WI38 (cell line): ENCODE results near the gene DMTF1.
A peak's percentile ranks its signal among the peaks of the same experiment; 100 is the strongest.

Experiments used
- H3K4me3 ChIP-seq: 2 replicates; pipeline ENCODE4 v1.5.1; 2011; ENCODE audit warnings: low read depth, mild to moderate bottlenecking, control low read depth, low read length
- TF ChIP-seq, protein P1 (sequence below): IDR thresholded peaks from 2 replicates; pipeline ENCODE4 v1.5.1; 2012; ENCODE audit warnings: low read depth, mild to moderate bottlenecking, control low read depth, low read length

Gene DMTF1

GRCh38 chr7:87217983-87218653 is 65.9 kb downstream of the DMTF1 start:
- peak overlapping the region; percentile 89 for H3K4me3 ChIP-seq
- TF ChIP-seq, protein P1, sequence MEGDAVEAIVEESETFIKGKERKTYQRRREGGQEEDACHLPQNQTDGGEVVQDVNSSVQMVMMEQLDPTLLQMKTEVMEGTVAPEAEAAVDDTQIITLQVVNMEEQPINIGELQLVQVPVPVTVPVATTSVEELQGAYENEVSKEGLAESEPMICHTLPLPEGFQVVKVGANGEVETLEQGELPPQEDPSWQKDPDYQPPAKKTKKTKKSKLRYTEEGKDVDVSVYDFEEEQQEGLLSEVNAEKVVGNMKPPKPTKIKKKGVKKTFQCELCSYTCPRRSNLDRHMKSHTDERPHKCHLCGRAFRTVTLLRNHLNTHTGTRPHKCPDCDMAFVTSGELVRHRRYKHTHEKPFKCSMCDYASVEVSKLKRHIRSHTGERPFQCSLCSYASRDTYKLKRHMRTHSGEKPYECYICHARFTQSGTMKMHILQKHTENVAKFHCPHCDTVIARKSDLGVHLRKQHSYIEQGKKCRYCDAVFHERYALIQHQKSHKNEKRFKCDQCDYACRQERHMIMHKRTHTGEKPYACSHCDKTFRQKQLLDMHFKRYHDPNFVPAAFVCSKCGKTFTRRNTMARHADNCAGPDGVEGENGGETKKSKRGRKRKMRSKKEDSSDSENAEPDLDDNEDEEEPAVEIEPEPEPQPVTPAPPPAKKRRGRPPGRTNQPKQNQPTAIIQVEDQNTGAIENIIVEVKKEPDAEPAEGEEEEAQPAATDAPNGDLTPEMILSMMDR = no peak

- peak overlapping the region; percentile 89 for H3K4me3 ChIP-seq
- TF ChIP-seq, protein P1 = no peak
Observed at GRCh38 chr7:87218796-87219544, 66.7 kb downstream of the DMTF1 start.

DNA sequence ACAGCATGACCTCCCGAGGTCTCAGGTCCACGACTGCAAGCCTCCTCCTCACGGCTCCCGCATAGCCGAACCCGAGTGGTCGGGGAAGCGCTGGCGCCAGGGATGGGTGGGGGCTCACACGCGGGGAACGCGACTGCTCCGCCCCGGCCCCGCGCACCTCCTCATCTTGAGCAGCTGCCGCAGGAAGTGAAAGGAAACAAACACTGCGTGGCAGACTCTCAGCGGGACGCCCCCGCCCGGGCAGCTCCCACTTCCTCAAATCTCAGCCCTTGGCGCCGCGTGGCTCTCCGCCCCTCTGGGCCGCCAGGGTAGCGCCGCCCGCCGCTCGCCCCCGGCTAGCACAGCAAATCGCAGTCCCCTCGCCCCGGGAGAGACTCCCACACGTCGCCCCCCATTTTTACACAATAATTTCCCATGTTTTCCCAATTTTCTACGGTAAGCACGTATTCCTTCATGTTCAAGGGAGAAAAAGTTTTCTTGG is 67.3 kb downstream of the DMTF1 start, which contains the start of gene TMEM243:
TMEM243 (minus strand) TSS at position 188 of the 481 bp plus-strand sequence. CDS start 229 bp downstream, outside the sequence.
- H3K4me3 ChIP-seq = peak within 1 kb of the TSS; percentile 89
- TF ChIP-seq, protein P1 = no peak

DNA sequence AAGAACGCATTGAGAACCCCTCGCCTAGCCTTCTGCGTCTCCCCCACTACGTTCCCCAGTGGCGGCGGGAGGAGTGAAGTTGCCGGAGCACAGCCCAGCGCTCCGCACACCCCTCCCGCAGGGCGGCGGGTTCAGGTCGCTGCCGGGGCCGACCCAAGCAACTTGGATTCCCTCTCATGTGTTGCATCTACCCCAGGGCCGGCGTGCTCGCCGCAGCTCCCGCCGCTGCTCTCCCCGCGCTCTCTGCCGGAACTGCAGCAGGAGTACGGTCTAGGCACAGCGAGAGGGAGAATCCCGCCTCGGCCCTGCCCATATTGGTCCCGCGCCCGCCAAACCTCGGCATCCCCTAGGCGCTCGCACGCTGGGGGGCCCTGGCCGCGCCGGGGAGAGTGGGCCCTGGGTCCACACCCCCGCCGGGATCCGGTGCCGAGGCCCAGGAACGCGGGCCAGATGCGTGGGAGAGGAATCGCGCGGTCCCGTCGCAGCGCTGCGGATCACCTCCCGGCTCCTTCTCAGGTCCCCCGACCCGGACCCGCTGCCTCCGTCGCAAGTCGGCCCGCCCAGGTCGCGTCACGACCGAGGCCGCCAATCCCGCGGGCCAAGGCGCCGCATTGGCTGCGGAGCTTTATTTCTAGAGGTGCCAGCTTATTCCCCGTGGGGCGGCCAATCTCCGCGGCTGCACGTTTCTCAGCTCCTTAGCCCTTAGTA is 67.9 kb downstream of the DMTF1 start:
- peak overlapping the region; percentile 89 for H3K4me3 ChIP-seq
- TF ChIP-seq, protein P1 = no peak

DNA sequence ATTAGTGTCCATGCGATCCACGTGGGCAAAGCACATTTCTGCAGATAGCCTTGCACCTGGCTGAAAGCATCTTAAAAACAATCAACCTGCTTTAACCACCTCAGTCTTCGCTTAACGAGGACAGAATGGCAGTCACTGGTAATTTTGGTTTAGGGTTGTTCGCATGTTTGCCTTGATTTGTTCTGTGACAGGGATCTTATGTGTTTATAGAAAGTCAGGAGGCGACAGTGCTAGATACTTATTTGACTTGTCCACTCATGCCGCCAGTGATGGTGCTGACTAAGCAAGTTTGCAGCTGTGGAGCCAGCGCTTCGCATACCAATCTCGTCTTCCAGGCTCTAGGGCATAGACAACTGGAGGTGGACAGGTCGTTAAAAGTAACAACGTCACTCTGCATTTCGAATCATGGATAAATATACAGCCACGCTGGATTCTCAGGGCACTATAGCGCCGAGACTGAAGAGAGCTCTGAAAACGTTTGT is 68.5 kb downstream of the DMTF1 start:
- TF ChIP-seq, protein P1 = no peak
- peak overlapping the region; percentile 89 for H3K4me3 ChIP-seq

DNA sequence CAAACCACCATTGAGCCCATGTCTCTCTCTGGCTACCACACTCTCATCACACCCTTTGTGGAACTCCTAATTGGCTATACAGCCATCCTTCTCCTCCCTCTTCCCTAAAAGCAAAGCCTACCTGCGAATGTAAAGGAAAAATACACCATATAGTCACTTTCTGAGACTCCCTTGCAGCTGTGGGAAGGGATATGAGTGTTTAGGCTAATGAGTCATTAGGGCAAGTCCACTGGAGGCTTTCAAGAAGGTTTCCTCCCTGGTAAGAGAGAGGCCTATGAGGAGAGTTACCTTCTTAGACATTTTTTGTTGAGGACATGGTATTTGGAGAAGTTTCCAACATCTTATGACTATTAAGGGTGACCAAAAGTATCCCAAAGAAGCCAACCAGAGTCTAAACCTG is 71.4 kb downstream of the DMTF1 start:
- H3K4me3 ChIP-seq = no peak overlapping the region
- TF ChIP-seq, protein P1 = no peak

- H3K4me3 ChIP-seq = no peak overlapping the region
- TF ChIP-seq, protein P1 = no peak
Observed at GRCh38 chr7:87225696-87226095, 73.4 kb downstream of the DMTF1 start.
